Measurements from ENCODE around the gene STC2.

- no peak for TF ChIP-seq EP300 (IDR thresholded peaks at IDR 0.05)
- TF ChIP-seq POLR2A (IDR thresholded peaks at IDR 0.05) = no peak
- TF ChIP-seq, protein P1, sequence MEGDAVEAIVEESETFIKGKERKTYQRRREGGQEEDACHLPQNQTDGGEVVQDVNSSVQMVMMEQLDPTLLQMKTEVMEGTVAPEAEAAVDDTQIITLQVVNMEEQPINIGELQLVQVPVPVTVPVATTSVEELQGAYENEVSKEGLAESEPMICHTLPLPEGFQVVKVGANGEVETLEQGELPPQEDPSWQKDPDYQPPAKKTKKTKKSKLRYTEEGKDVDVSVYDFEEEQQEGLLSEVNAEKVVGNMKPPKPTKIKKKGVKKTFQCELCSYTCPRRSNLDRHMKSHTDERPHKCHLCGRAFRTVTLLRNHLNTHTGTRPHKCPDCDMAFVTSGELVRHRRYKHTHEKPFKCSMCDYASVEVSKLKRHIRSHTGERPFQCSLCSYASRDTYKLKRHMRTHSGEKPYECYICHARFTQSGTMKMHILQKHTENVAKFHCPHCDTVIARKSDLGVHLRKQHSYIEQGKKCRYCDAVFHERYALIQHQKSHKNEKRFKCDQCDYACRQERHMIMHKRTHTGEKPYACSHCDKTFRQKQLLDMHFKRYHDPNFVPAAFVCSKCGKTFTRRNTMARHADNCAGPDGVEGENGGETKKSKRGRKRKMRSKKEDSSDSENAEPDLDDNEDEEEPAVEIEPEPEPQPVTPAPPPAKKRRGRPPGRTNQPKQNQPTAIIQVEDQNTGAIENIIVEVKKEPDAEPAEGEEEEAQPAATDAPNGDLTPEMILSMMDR (IDR thresholded peaks at IDR 0.05) = no peak
Measured at GRCh38 chr5:173329491-173330337, 1.5 kb upstream of the STC2 start.
